HUES64 (cell line): ENCODE data around the gene PI4KA.
"Not testable (repeated sequence)": the region's sequence is repeated elsewhere in the genome, so short reads cannot be mapped to it uniquely, and the experiment has no call there.

Experiments
- H3K27ac ChIP-seq: 2 replicates; pipeline ENCODE4 v1.7.0; 2013; ENCODE audit warnings: low read depth, low read length, inconsistent platforms
- H3K27me3 ChIP-seq: 2 replicates; pipeline ENCODE4 v1.6.1; 2013; ENCODE audit warnings: mild to moderate bottlenecking, low read length; ENCODE audit not compliant: insufficient read depth
- H3K36me3 ChIP-seq: 2 replicates; pipeline ENCODE4 v1.6.1; 2013; ENCODE audit warnings: mild to moderate bottlenecking, low read length; ENCODE audit not compliant: insufficient read depth
- H3K4me1 ChIP-seq: 2 replicates; pipeline ENCODE4 v1.6.1; 2013; ENCODE audit warnings: mild to moderate bottlenecking, low read length, moderate library complexity; ENCODE audit not compliant: insufficient read depth
- H3K4me3 ChIP-seq: 2 replicates; pipeline ENCODE4 v1.5.1; 2013; ENCODE audit warnings: mild to moderate bottlenecking, low read length, moderate library complexity
- H3K9ac ChIP-seq: 2 replicates; pipeline ENCODE4 v1.6.1; 2013; ENCODE audit warnings: mild to moderate bottlenecking, low read depth, low read length
- H3K9me3 ChIP-seq: 2 replicates; pipeline ENCODE4 v1.6.1; 2013; ENCODE audit warnings: low read depth, low read length; ENCODE audit not compliant: insufficient read depth
- WGBS: fragments of 150-250, 120-280 bp; methylation state at CpG from one replicate; pipeline ENCODE4 v1.1.7; 2013; ENCODE audit warnings: missing lambda C conversion rate; 5-methylcytosine and 5-hydroxymethylcytosine counted together

Gene PI4KA

GRCh38 chr22:20692926-20693325 is 165.7 kb downstream of the PI4KA start:
- H3K4me3 ChIP-seq, H3K4me1 ChIP-seq, H3K9ac ChIP-seq, H3K27ac ChIP-seq, H3K9me3 ChIP-seq, H3K27me3 ChIP-seq, H3K36me3 ChIP-seq: not testable (repeated sequence)
- 97% methylated on average over 6 of the region's 7 CpGs for WGBS

GRCh38 chr22:20690586-20691317 is 167.9 kb downstream of the PI4KA start:
- not testable (repeated sequence) for H3K9ac ChIP-seq, H3K4me1 ChIP-seq, H3K36me3 ChIP-seq, H3K4me3 ChIP-seq, H3K9me3 ChIP-seq, H3K27me3 ChIP-seq, H3K27ac ChIP-seq
- 91% methylated on average over 15 of the region's 15 CpGs for WGBS

- not testable (repeated sequence) for H3K4me1 ChIP-seq, H3K4me3 ChIP-seq, H3K27ac ChIP-seq, H3K9me3 ChIP-seq, H3K36me3 ChIP-seq, H3K27me3 ChIP-seq, H3K9ac ChIP-seq
- 96% methylated on average over 29 of the region's 29 CpGs for WGBS
Observed at GRCh38 chr22:20687356-20688172, 171.0 kb downstream of the PI4KA start.

GRCh38 chr22:20685764-20686163 is 172.8 kb downstream of the PI4KA start:
- not testable (repeated sequence) for H3K27me3 ChIP-seq, H3K27ac ChIP-seq, H3K4me3 ChIP-seq, H3K4me1 ChIP-seq, H3K9ac ChIP-seq, H3K9me3 ChIP-seq, H3K36me3 ChIP-seq
- 85% methylated on average over 8 of the region's 11 CpGs for WGBS

GRCh38 chr22:20678792-20679435 is 179.7 kb downstream of the PI4KA start:
- H3K27ac ChIP-seq, H3K27me3 ChIP-seq, H3K36me3 ChIP-seq, H3K9ac ChIP-seq, H3K4me3 ChIP-seq, H3K9me3 ChIP-seq, H3K4me1 ChIP-seq: not testable (repeated sequence)
- 96% methylated on average over 8 of the region's 13 CpGs for WGBS

GRCh38 chr22:20677684-20678242 is 180.8 kb downstream of the PI4KA start:
- no peak overlapping the region for H3K9ac ChIP-seq
- H3K36me3 ChIP-seq: no peaks in the 10 kb centered on the region
- H3K27me3 ChIP-seq: no peaks in the 10 kb centered on the region
- no peak overlapping the region for H3K27ac ChIP-seq
- no peak overlapping the region for H3K4me3 ChIP-seq
- H3K4me1 ChIP-seq: no peaks in the 10 kb centered on the region
- H3K9me3 ChIP-seq: no peaks in the 10 kb centered on the region
- no CpG with 5 or more reads among the region's 2 CpGs for WGBS

- not testable (repeated sequence) for H3K27me3 ChIP-seq, H3K27ac ChIP-seq, H3K36me3 ChIP-seq, H3K9me3 ChIP-seq, H3K9ac ChIP-seq, H3K4me1 ChIP-seq, H3K4me3 ChIP-seq
- WGBS: 67% methylated on average over 1 of the region's 1 CpG
Observed at GRCh38 chr22:20675613-20676012, 183.0 kb downstream of the PI4KA start.

GRCh38 chr22:20674998-20675397 is 183.6 kb downstream of the PI4KA start:
- H3K27ac ChIP-seq: no peak overlapping the region
- no peaks in the 10 kb centered on the region for H3K27me3 ChIP-seq
- no peaks in the 10 kb centered on the region for H3K4me1 ChIP-seq
- no peaks in the 10 kb centered on the region for H3K36me3 ChIP-seq
- H3K4me3 ChIP-seq: no peak overlapping the region
- no peaks in the 10 kb centered on the region for H3K9me3 ChIP-seq
- no peak overlapping the region for H3K9ac ChIP-seq

- H3K27me3 ChIP-seq: no peaks in the 10 kb centered on the region
- H3K9me3 ChIP-seq: no peaks in the 10 kb centered on the region
- H3K36me3 ChIP-seq: no peaks in the 10 kb centered on the region
- no peak overlapping the region for H3K9ac ChIP-seq
- no peaks in the 10 kb centered on the region for H3K4me1 ChIP-seq
- WGBS: 79% methylated on average over 2 of the region's 5 CpGs
- no peak overlapping the region for H3K27ac ChIP-seq
- H3K4me3 ChIP-seq: no peak overlapping the region
Observed at GRCh38 chr22:20673295-20674195, 185.1 kb downstream of the PI4KA start.

GRCh38 chr22:20672732-20673131 is 185.9 kb downstream of the PI4KA start:
- WGBS: 85% methylated on average over 2 of the region's 3 CpGs
- Histone ChIP-seq H3K9me3 (no peaks in the 10 kb centered on the region), H3K4me1 (no peaks in the 10 kb centered on the region), H3K27ac (no peak overlapping the region), H3K36me3 (no peaks in the 10 kb centered on the region), H3K27me3 (no peaks in the 10 kb centered on the region), H3K4me3 (no peak overlapping the region), H3K9ac (no peak overlapping the region)
